GM18502 (cell line): Measurements from ENCODE around the gene DNAH6.
"Not testable (repeated sequence)": the region's sequence is repeated elsewhere in the genome, so short reads cannot be mapped to it uniquely, and the experiment has no call there.

Experiments
- ATAC-seq: cut with Tn5 transposase; IDR thresholded peaks from one replicate; pipeline ENCODE4 v1.9.1; 2021; ENCODE audit warnings: mild to moderate bottlenecking; ENCODE audit not compliant: unreplicated experiment, poor library complexity

DNAH6 gene

DNA sequence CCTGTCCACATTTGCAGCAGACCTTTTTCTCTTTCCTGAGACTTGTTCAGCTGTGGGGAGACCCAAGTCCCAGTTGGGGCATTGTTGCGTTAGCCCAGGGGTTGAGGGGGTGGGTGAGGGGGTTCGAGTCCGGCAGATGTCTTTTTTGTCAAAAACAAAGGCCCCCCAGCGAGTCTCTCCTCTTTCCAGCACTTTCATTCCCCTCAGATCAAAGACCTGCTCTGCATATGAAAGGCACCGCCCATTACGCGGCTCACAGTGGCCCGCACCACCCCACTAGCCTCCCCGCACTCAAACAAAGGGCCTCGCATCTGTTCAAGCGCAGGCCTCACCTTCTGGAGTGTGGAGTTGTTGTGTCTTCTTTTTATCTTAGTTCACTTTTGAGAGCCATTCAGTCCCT, 339.4 kb downstream of the DNAH6 start:
- no peak for ATAC-seq

DNA sequence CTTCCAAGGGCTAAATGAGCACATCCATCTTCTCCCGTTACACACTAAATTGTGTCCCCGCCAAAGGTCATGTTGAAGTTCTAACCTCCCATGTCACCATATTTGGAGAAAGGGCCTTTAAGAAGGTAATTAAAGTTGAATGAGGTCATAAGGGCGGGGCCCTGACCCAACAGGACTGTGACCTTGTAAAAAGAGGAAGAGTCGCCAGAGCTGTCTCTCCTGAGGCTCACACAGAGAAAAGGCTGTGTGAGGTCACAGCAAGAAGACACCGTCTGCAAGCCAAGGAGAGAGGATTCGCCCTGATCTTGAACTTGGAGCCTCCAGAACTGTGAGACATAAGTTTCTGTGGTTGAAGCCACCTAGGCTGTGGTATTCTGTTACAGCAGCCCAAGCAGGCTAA, 340.5 kb downstream of the DNAH6 start:
- peak; percentile 83 for ATAC-seq

DNA sequence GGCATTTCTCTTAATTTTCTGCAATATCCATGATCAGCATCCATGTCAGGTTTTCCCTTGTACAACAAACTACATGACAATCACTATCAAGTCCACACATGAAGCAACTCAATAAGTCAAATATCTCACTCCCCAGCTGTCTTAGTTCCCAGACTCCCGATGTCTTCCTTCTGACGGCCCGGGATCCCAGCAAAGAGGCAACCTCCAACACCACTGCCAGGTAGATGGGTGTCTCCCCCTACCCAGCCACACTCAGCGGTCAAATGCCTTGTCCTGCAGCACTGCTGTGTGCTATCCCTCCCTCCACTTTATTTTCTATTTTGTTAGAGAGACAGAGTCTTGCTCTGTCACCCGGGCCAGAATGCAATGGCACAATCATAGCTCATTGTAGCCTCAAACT, 341.3 kb downstream of the DNAH6 start:
- ATAC-seq, result no peak

DNA sequence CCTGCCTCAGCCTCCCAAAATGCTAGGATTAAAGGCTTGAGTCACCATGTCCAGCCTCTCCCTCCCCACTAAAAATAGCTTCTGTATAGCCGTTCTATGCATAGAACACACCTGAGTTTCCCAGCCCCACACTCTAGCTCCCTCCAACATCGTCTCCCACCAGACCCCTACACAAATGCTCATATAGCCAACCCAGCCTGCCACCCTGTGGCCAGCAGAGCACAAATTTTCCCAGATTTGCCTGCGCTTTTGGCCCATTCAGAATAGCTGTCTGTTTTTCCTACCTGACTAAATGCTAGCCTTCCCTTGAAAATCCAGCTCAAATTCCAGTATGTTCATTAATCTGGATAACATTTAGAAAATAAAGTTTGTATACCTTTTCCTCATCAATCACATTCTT, 341.8 kb downstream of the DNAH6 start:
- ATAC-seq, result no peak

DNA sequence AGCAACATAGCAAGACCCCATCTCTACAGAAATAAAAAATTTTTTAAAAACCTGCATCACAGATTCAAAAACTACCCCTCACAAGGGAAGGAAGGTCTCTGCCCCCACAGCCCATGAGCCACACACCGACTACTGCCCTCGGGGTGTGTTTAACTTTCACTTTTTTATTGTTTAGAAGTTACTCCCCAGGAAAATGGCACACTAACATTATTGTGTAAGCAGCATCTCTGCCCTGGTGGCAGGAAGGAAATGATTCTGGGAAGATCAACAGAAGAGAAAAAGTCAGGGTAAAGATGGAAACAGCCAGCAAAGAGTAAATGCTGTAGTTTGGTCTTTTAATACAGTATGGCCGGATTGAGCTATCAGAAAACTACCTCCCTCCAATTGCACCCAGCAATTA, 342.6 kb downstream of the DNAH6 start:
- no peak for ATAC-seq

DNA sequence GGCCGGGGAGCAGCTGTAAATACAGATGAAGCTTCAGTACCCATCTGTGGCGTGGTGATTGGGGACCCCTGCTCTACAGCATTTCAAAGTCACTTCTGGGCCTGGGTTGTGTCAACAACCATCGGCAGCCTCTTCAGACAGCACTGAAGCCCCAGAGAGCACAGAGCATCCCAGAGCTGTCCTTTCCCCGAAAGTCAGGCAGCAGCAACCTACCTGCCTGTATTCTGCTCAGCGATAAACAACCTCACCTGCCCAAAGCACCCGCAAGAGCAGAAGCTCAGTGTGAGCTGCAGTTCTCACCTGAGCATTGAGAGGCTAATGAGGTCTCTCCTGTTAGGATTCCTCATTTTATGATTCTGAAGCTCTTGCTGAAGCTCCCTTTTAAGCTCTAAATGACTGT, 345.2 kb downstream of the DNAH6 start:
- no peak for ATAC-seq

DNA sequence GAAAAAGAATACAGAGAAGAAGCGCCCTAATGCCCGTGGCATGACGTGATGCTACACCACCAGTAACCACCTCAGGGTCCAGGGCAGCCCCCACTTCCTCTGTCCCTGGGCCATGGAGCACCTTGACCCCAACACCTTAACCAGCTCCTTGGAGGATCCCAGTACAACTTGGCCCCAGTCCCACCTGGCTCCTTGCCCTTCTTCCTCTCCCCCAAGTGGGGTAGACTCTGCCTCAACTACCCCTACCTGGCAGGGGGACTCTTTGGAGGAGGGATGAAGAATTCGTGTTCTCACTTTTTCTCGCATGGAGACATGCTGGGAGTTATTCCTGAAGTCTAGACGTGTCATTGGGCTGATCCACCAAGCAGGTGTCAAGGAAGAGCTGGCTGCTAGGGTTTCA, 345.7 kb downstream of the DNAH6 start:
- no peak for ATAC-seq

DNA sequence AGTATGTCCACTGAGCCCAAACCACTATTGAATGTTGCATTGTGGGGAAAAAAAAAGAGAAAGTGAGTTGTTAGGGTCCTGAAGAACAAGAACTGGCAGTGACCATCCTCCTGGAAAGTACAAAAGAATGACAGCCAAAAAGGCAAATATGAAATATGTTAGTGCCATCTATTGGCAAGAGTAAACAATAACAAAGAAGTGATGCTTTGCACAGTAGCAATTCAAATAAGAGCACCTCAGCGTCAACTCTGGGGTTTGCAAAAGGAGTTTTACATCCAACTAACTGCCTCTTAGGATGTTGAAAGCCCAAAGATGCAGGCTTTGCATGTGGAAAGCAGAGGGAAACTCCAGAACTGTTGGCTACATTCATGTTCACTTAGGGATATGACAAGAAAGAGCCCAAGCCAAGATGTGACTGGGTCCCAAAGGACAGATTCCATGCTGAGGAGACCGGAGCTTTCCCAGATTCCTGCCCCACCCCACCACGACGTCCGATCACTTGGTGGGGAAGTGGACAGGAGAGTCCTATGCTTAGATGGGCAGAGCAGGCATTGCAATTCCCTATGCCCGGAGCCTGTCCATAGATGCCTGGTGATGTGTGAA, 349.0 kb downstream of the DNAH6 start:
- no peak for ATAC-seq

DNA sequence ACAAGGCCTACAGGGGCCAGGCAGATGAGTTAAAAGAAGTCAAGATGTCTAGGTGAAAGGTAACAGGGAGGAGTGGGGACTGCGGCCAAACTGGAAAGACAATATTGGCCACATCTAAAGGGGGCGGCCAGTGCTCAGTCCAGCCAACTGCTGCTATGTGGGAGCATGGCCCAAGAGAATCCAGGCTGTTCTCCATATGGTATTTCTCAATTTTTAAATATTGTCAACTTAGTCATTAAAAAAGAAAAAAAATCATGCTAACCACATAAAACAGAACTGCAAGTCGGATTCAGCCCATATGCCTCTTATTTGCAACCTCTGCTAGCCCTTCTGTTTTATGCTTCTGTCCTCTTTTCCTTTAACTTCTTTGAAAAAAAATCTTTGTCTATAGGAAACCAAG, 349.8 kb downstream of the DNAH6 start:
- no peak for ATAC-seq

DNA sequence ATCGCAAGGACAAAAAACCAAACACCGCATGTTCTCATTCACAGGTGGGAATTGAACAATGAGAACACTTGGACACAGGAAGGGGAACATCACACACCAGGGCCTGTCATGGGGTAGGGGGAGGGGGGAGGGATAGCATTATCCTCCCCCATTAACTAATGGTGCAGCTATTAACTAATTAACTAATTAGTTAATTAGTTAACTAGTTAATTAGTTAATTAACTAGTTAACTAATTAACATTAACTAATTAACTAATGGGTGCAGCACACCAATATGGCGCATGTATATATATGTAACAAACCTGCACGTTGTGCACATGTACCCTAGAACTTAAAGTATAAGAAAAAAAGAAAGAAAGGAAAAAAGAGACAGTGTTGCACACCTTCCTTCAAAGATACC, 352.0 kb downstream of the DNAH6 start:
- ATAC-seq, result not testable (repeated sequence)
